ENCODE results near the gene LRRC4C. TPM values are rescaled to one million over a fixed set of nuclear protein-coding genes. Genes with fewer than 3 reads are reported as not detected.

Gene LRRC4C
- total RNA-seq, 2 donors from 2014 or later: 2.7 to 2.8 TPM

GRCh38 chr11:40274017-40274416, 1185.4 kb downstream of the LRRC4C start:
- no peaks in the 10 kb centered on the region for H3K4me1 ChIP-seq
- no peak overlapping the region for H3K27ac ChIP-seq
- no peaks in the 10 kb centered on the region for H3K36me3 ChIP-seq
- no peak for DNase-seq (ENCODE audit: low spot score)
- H3K27me3 ChIP-seq: no peaks in the 10 kb centered on the region
- no peak overlapping the region for H3K4me3 ChIP-seq
- no peak for TF ChIP-seq CTCF (IDR thresholded peaks at IDR 0.05)
- no peaks in the 10 kb centered on the region for H3K9me3 ChIP-seq

- no peak for DNase-seq (ENCODE audit: low spot score)
- Histone ChIP-seq H3K36me3 (no peaks in the 10 kb centered on the region), H3K4me3 (no peak overlapping the region), H3K27me3 (no peaks in the 10 kb centered on the region), H3K9me3 (no peaks in the 10 kb centered on the region), H3K4me1 (no peaks in the 10 kb centered on the region), H3K27ac (no peak overlapping the region)
- TF ChIP-seq CTCF (IDR thresholded peaks at IDR 0.05): no peak
These were observed 1186.2 kb downstream of the LRRC4C start for GRCh38 chr11:40273192-40273732.

- H3K9me3 ChIP-seq: no peaks in the 10 kb centered on the region
- H3K36me3 ChIP-seq: no peaks in the 10 kb centered on the region
- no peak overlapping the region for H3K27ac ChIP-seq
- no peak overlapping the region for H3K4me3 ChIP-seq
- no peak for TF ChIP-seq CTCF (IDR thresholded peaks at IDR 0.05)
- no peaks in the 10 kb centered on the region for H3K27me3 ChIP-seq
- no peak for DNase-seq (ENCODE audit: low spot score)
- no peaks in the 10 kb centered on the region for H3K4me1 ChIP-seq
These were observed 1188.1 kb downstream of the LRRC4C start for GRCh38 chr11:40271361-40271760.

- H3K4me3 ChIP-seq: no peak overlapping the region
- no peaks in the 10 kb centered on the region for H3K27me3 ChIP-seq
- no peak overlapping the region for H3K27ac ChIP-seq
- H3K36me3 ChIP-seq: no peaks in the 10 kb centered on the region
- no peak for DNase-seq (ENCODE audit: low spot score)
- H3K4me1 ChIP-seq: no peaks in the 10 kb centered on the region
- TF ChIP-seq CTCF (IDR thresholded peaks at IDR 0.05): no peak
- no peaks in the 10 kb centered on the region for H3K9me3 ChIP-seq
These were observed 1189.6 kb downstream of the LRRC4C start for GRCh38 chr11:40269865-40270264.

- DNase-seq (ENCODE audit: low spot score): no peak
- no peak overlapping the region for H3K27ac ChIP-seq
- H3K4me3 ChIP-seq: no peak overlapping the region
- no peaks in the 10 kb centered on the region for H3K9me3 ChIP-seq
- H3K4me1 ChIP-seq: no peaks in the 10 kb centered on the region
- no peaks in the 10 kb centered on the region for H3K36me3 ChIP-seq
- no peak for TF ChIP-seq CTCF (IDR thresholded peaks at IDR 0.05)
- H3K27me3 ChIP-seq: no peaks in the 10 kb centered on the region
These were observed 1190.9 kb downstream of the LRRC4C start for GRCh38 chr11:40268551-40268950.

GRCh38 chr11:40255457-40255856, 1204.0 kb downstream of the LRRC4C start:
- no peak for DNase-seq (ENCODE audit: low spot score)
- Histone ChIP-seq H3K4me1 (no peaks in the 10 kb centered on the region), H3K9me3 (no peaks in the 10 kb centered on the region), H3K36me3 (no peaks in the 10 kb centered on the region), H3K27me3 (no peaks in the 10 kb centered on the region), H3K4me3 (no peak overlapping the region), H3K27ac (no peak overlapping the region)
- no peak for TF ChIP-seq CTCF (IDR thresholded peaks at IDR 0.05)

Measured in right atrium auricular region (tissue), 2 donors.